Chondrocyte (in vitro differentiated cells): ENCODE data around the gene LRRTM3. TPM values are rescaled to one million over a fixed set of nuclear protein-coding genes. Genes with fewer than 3 reads are reported as not detected.

Experiments used
- DNase-seq: peaks from one replicate; pipeline ENCODE4 v3.0.0; 2021; ENCODE audit warnings: mixed read lengths, low spot score
- H3K27ac Mint-ChIP-seq: one replicate; pipeline ENCODE4 v1.8.0; 2021; ENCODE audit warnings: mild to moderate bottlenecking, moderate library complexity, mixed read lengths; ENCODE audit not compliant: unreplicated experiment
- H3K27me3 Mint-ChIP-seq: 2 replicates; pipeline ENCODE4 v1.8.0; 2021; ENCODE audit warnings: low read depth, mixed read lengths
- H3K36me3 Mint-ChIP-seq: 2 replicates; pipeline ENCODE4 v1.8.0; 2021; ENCODE audit warnings: low read depth, mixed read lengths
- H3K4me1 Mint-ChIP-seq: 2 replicates; pipeline ENCODE4 v1.8.0; 2021; ENCODE audit warnings: low read depth, mild to moderate bottlenecking, mixed read lengths
- H3K4me3 Mint-ChIP-seq: one replicate; pipeline ENCODE4 v1.8.0; 2021; ENCODE audit warnings: mild to moderate bottlenecking, moderate library complexity, mixed read lengths; ENCODE audit not compliant: unreplicated experiment
- H3K9me3 Mint-ChIP-seq: 2 replicates; pipeline ENCODE4 v1.8.0; 2021; ENCODE audit warnings: low read depth, mixed read lengths
- CTCF ChIP-seq: fragments of 200-600 bp; sonication (generic); IDR thresholded peaks from 2 replicates; pipeline ENCODE4 v1.5.0; 2021; ENCODE audit warnings: antibody characterized with exemption, mild to moderate bottlenecking, moderate library complexity
- total RNA-seq: library from RNA; stranded (reverse); gene quantifications from 3 replicates; pipeline ENCODE4 v1.2.1, GENCODE V29; 2021

LRRTM3 gene
- total RNA-seq, 1 donor from 2014 or later, result not detected

GRCh38 chr10:66882271-66882670, 43.6 kb upstream of the LRRTM3 start:
- Mint-ChIP-seq H3K27ac (no peak overlapping the region), H3K9me3 (no peaks in the 10 kb centered on the region)

GRCh38 chr10:66886848-66887247, 39.0 kb upstream of the LRRTM3 start:
- H3K27ac Mint-ChIP-seq, result no peak overlapping the region

More at GRCh38 chr10:66882271-66882670, 43.6 kb upstream of the LRRTM3 start:
- no peaks in the 10 kb centered on the region for H3K36me3 Mint-ChIP-seq
- TF ChIP-seq CTCF, result no peak
- no peaks in the 10 kb centered on the region for H3K4me1 Mint-ChIP-seq
- H3K4me3 Mint-ChIP-seq, result no peak overlapping the region
- no peak for DNase-seq
- H3K27me3 Mint-ChIP-seq, result peaks cover 7% of the 10 kb centered on the region

GRCh38 chr10:66888237-66888636, 37.6 kb upstream of the LRRTM3 start:
- no peak for DNase-seq
- Mint-ChIP-seq H3K4me3 (no peak overlapping the region), H3K36me3 (peaks cover 4% of the 10 kb centered on the region), H3K27me3 (peaks cover 6% of the 10 kb centered on the region), H3K9me3 (no peaks in the 10 kb centered on the region), H3K27ac (no peak overlapping the region), H3K4me1 (no peaks in the 10 kb centered on the region)
- TF ChIP-seq CTCF, result no peak

More at GRCh38 chr10:66886848-66887247, 39.0 kb upstream of the LRRTM3 start:
- peaks cover 6% of the 10 kb centered on the region for H3K27me3 Mint-ChIP-seq
- H3K4me3 Mint-ChIP-seq, result no peak overlapping the region
- no peak for DNase-seq
- H3K4me1 Mint-ChIP-seq, result no peaks in the 10 kb centered on the region
- H3K36me3 Mint-ChIP-seq, result peaks cover 4% of the 10 kb centered on the region
- H3K9me3 Mint-ChIP-seq, result no peaks in the 10 kb centered on the region
- no peak for TF ChIP-seq CTCF

GRCh38 chr10:66892871-66893270, 33.0 kb upstream of the LRRTM3 start:
- no peak overlapping the region for H3K27ac Mint-ChIP-seq
- TF ChIP-seq CTCF, result no peak

GRCh38 chr10:66910671-66911070, 15.2 kb upstream of the LRRTM3 start:
- Mint-ChIP-seq H3K4me1 (no peaks in the 10 kb centered on the region), H3K36me3 (no peaks in the 10 kb centered on the region), H3K27ac (no peak overlapping the region), H3K9me3 (no peaks in the 10 kb centered on the region), H3K4me3 (no peak overlapping the region), H3K27me3 (no peaks in the 10 kb centered on the region)
- TF ChIP-seq CTCF, result no peak
- DNase-seq, result no peak

More at GRCh38 chr10:66892871-66893270, 33.0 kb upstream of the LRRTM3 start:
- H3K27me3 Mint-ChIP-seq, result peaks cover 7% of the 10 kb centered on the region
- peaks cover 5% of the 10 kb centered on the region for H3K36me3 Mint-ChIP-seq
- DNase-seq, result no peak
- H3K4me1 Mint-ChIP-seq, result no peaks in the 10 kb centered on the region
- no peak overlapping the region for H3K4me3 Mint-ChIP-seq
- H3K9me3 Mint-ChIP-seq, result peaks cover 1% of the 10 kb centered on the region
